ENCODE measurements around the gene SGIP1.
"Not testable (repeated sequence)": the region's sequence is repeated elsewhere in the genome, so short reads cannot be mapped to it uniquely, and the experiment has no call there.

The SGIP1 gene

DNA sequence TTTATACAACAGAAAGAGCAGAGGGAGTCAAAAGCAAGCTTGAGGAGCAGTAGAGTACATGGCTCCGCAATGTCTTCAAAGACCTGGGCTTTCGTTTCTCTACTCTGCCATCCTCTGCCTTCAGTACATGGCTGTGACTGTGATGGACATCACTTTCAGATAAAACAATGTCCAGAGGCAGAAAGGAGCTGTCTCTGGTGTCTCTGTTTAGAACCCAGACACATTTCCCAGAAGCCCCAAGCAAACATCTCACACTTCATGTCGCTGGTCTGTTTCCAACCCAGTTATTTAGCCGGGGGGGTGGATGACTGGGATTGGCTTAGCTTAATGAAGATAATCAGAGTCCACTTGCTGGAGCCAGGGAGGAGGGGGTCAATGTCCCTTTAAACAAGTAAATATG, 25.6 kb downstream of the SGIP1 start:
- DNase-seq, result no peak

DNA sequence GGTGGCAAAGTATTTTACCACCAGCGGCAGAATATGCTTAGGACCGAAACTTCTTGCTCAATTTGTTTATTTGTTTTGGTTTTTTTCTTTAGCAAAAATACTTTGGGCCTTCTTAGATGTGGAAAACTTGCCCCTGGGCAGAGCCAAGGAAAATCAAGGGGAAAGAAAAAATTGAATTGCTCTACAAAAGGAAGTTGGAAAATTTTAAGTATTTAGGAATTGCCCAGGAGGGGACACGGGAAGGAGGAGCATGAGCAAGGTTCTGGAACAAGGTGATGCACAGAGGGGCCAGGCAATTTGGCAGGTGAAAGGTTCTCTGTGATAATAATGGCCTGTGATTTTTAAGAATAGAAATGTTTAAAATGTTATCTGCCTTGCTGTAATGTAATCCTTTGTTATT, 28.6 kb downstream of the SGIP1 start:
- no peak for DNase-seq

DNA sequence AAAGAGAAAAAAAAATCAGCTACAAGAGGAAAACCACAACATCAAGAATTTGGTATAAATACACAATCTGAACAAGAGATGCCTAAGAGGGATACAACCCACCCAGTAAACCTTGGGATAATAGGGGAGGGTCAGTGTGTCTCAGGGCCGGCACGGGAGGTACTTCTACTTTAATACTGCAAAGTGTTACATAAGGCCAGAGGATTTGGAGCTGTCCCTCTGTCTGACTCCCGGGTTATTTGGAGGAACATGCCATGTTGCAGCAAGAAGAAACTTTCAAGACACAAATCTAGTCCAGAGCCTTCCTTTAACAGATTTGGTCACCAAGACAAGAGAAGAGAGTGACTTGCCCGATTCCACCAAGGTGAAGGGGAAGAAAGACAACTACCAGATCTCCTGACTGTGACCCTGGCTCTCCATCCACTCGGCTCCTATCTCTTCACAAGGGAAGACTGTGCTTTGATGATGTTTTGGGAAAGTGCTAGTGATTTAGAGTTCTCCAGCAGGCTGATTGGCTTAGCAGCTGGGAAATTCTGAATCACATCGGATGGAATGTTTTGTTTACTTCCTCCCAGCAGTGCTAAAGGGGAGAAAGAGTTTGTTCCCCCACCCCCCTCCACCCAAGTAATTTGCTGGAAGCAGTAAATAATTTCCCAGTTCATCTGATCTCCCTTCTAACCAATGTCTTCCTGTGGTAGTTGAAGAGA, 29.3 kb downstream of the SGIP1 start:
- no peak for DNase-seq

DNA sequence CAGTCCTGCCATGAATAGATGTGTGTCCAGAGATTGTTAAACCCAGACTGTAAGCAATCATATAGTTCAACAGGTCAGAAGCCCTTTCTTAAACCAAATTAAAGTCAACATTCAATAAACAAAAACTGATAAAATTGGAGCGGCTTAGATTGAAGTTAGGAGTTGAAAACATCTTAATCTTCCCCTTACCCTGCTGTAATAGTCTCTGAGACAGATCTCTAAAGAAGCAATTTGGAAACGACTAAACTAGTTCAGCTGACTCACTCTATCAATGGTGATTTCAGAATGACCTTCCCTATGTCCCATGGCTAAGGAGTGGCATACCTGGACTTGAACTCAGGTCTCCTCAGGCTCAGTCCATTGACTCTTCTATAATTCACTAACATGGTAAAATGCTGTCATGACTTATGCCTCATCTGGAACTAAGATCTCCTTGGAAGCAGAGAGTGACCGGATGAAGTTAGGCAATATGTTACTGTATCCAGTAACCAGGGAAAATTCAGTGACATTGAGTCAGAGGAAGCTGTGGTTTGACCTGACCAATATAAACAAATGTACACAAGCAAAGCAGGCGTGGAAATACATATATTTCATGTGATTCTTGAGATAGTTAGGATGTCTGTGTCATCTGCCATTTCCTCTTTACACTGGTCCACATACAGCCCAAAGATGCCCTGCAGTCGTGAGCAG, 30.1 kb downstream of the SGIP1 start:
- no peak for DNase-seq

DNA sequence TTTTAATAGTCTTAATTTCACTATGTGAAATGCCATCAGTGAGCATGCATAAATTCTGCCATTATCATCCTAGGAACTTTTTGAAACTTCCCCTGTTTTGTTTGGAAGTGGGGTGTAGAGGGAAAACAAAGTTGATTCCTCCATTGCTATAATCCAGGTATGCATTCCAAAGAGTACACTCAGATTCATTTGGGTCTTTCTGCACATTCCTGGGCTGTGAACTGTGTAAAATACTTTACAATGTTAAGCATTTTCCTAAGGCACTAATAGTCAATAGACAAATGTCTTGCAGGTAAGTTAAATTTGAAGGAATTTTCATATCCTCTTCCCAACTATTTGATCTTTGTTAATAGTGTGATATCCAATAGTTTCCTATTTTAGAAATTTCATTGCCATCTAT, 36.2 kb downstream of the SGIP1 start:
- no peak for DNase-seq

DNA sequence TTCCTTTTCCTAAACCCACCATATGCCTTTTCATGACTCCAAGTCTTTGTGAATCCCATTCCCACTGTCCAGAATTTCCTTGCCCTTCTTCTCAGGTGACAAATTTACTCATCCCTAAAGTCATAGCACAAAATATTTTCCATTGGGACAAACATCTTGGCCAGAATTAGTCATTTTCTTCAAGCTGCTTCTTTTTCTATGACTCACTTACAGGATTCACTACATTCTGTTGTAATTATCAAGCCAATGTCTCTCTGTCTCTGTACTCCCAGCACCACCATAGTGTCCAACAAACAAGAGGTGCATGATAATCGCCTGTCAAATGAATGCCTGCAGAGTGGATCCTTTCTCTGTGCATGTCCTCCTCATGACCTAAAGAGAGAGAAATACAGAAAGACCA, 37.8 kb downstream of the SGIP1 start:
- DNase-seq, result no peak

DNA sequence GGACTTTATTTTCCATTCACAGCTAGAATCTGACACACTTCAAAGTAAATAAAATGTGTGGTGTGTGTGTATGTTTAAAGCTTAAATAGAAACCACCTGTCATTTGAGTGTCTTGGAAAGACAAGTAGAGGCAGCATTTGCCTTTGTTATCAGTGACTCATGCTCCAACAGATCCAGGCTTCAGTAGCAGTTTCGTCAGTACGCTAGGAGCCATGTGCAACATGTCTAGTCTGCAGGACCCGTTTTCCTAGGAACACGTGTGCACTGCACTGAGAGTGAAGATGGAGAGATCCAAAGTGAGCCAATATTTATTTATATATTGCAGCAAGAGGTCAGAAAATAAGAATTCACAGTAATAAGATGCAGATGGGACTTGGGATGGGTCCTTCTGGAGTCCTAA, 41.8 kb downstream of the SGIP1 start:
- DNase-seq, result no peak

DNA sequence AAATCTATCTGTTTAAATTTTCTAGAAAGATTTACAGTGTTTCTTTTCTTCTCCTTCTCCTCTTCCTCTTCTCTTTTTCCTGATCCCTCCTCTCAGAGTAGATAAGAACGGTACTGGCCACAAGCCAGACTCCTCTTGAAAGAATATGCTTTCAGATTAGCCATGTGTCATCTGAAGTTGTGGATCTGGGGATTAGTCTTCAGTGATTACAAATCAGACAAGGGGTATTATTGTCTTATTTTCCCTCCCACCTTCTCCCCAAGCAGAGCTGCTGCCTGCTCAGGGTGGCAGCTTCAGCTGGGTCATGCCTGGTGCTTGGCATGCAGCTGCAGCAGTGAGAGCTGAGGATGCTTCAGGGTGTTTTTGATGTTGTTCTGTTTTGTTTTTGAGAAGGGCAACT, 42.7 kb downstream of the SGIP1 start:
- no peak for DNase-seq

DNA sequence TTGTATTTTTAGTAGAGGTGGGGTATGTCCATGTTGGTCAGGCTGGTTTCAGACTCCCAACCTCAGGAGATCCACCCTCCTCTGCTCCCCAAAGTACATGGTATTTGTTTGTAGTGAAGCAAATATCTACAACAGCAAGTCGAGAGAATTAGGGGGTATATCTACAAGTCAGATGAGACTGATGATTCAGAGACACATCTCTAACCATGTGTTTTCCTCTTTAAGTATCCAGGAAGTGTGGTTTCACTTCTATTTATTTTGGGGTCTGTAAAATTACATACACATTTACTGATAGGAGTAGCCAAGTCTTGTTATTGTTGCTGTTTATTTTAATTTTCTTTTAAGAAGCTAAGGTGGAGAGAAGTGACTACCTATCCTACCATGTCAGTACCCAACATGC, 44.9 kb downstream of the SGIP1 start:
- DNase-seq, result no peak

DNA sequence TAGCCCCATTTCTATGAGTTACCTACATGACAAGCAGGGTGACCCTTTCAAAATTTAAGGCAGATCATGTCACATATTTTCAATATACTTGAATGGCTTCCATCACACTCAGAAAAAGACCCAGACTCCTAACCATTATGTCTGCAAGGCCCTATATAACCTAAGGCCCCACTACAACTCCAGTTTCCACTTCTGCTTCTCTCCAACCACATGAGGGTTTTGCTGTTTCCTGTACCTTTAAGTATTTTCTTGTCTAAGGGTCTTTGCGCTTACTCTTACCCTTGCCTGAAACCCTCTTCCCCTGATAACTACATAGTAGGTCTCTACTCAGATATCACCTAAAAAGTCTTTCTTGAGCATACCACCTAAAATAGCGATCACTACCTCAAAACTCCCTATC, 46.1 kb downstream of the SGIP1 start:
- no peak for DNase-seq

DNA sequence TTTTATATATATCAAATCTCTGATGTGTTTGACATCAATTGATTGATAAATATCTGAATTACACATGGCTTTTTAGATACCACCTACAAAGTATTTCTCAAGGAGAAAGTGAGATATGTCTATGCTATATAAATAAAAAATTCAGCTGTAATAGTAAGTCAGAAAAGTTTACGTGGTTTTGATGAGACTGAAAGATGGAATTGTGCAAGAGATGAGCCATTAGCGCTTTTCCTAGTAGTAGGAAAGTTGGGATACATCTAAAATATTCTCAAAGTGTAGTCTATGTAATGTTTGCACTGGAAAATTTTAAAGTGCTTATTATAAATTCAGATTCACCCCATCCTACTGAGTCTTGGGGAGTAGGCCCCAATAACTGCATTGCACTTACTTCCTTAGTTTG, 49.1 kb downstream of the SGIP1 start:
- DNase-seq, result no peak

DNA sequence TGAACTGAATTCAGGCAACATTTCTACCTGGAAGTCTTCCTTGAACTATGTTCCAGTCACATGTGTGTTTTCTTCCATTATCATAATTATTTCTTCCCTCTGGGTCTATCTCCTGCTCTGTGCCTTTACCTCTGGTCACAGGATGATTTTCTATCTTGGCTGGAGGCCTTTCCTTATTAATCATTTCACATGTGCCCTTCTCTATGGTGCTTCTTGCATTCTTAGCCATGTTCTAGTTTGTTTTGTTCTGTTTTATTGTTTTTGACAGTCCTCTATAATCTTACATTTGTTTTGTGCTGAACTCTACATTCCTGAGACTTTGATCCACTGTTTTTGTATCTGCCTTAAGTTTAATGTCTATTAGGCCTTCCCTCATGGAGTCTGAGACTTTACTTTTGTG, 51.0 kb downstream of the SGIP1 start:
- no peak for DNase-seq

DNA sequence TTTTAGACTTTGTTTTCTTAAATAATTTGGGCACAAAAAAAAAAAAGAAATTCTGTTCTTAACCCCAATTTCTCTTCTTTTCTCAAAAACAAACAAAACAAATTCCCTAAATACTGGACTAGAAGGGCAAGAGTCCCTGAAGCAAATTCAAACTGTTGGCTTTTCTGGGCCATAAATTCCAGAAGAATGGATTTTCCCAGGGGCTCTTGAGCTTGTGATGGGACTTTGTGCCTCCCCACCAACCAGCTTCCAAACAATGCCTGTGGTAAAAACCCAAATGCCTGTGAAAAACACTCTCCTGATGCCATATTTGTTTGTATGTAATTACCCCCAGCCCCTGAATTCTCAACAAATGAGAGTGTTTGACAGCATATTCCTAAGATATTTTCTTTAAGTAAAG, 55.4 kb downstream of the SGIP1 start:
- DNase-seq, result no peak

DNA sequence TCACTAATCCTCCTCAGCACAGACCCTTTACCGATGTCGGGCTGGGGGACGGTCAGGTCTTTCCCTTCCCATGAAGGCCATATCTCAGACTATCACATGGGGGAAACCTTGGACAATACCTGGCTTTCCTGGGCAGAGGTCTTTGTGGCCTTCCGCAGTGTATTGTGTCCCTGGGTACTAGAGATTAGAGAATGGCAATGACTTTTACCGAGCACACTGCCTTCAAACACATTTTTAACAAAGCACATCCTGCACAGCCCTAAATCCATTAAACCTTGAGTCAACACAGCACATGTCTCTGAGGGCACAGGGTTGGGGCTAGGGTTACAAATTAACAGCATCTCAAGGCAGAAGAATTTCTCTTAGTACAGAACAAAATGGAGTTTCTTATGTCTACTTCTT, 58.2 kb downstream of the SGIP1 start:
- DNase-seq, result not testable (repeated sequence)

DNA sequence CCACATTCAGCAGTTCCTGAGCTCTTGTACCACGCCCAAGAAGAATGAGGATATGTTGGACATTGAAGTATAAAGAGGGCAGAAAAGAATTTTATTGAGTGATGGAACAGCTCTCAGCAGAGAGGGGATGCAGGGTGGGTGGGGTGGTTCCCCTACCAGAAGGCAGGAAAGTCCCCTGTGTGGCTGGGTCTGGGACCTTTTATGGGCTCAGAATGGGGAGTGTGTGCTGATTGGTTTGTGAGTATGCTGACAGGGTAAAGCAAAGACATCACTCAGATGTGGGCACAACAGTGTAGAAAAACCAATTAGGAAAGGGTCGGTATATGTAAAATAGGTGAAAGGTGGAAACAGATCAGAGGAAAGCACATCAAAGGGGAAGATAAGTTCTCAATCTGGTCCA, 62.2 kb downstream of the SGIP1 start:
- DNase-seq, result no peak

DNA sequence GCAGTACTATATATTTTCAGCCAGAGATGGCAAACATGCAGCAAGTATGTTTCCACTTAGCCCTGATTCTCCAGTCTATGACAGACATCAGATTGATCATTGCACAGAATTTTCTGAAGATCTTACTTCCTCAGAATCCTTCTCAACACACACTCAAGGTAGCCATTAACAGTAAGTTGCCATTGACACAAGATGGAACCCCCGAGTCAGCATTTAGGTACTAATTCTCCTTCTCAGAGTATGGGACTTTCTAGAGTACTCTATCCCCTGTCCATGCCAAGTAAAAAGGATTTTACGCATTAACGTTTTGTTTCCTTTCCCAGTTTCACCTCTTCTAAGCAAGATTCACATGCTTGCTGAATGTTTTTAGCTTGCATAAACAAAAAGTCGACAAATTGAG, 63.5 kb downstream of the SGIP1 start:
- no peak for DNase-seq

DNA sequence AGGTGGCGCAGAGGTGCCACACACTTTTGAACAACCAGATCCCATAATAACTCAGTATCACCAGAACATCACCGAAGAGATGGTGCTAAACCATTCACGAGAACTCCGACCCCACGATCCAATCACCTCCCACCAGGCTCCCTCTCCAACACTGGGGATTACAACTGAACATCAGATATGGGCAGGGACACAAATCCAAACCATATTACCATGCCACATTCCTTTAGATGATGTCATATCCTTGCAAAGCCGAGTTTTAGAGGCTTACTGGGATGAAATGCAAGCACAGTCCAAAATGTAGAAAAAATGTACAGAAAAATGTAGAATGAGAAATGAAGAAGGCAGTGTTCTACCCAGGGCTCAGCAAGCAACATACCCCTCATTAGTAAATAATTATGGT, 64.7 kb downstream of the SGIP1 start:
- DNase-seq, result no peak

DNA sequence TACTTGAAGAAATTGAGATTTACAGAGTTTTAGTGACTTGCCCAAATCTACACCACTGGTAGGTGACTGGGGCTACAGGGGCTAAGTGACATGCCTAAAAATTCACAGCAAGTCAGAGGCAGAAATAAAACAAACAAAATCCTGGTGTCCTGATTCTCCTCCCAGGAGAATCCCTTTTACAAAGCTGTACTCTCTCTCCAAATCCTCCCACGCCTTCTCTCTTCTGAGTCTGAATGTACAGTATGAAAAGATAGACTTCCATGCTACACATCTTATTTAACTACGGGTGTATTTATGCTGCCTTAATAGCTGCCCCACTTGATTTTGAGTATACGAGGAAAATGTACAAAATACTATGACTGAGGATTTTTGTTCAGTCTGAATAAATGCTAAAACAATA, 65.4 kb downstream of the SGIP1 start:
- no peak for DNase-seq

DNA sequence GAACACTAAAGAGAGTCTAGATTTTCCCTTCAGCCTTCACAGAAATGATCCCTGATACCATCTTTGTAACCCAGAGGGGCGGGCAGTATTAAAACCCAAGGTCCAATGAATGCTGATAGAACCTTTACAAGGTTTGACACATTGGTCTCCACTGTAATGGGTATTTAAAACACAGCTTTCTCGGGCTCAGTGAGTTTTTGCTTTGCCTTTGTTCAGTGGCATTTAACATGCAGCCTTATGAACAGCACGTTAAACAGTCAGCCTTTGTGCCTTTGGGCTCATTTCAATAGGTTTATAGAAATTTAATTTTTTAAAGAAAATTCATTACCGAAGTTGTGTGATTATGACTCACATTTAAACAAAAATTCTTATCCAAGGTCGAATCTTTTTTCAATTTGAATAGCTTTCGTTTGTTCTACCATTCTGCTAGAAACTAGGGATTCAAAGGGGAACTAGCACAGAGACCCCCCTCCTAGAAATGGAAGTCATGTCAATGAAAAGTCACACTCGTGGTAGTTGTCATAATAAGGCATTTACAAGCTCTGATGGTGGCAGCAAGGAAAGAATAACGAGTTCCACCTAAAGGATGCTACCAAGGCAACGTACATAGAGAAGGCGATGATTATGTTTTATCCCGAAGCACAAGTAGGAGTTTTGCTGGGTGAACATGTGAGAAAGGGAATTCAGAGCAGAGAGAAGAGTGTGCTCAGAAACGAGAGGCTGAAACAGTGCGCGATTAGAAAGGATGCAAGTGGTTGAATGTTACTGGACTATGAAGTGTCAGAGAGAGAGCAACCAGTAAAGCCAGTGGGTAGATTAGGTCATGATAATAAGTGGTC, 66.2 kb downstream of the SGIP1 start:
- no peak for DNase-seq

DNA sequence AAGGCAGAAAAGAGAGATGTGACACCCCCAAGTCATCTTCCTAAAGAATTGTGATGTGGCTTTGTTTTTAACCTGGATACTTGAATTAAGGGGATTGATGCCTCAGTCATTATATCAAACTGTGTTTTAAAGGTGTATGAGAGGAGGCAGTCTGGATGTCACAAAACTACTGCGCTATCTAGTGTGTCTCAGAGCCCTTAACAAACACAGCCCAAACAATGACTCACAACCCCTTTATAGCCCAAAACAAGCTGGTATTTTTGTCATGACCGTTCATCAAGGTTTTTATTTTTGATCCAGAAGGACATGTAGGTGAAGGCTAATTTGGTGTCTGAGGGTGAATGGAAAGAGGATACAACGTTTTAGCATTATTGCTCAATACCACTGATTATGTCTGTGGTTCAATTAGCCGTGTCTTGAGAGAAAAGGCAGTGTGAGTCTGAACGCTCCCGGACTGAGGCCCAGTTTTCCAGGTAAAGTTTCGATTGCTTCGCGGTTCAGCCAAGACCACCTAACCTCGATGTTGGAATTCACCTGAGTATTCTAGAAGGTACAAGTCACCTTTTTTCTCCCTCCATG, 71.6 kb downstream of the SGIP1 start:
- DNase-seq, result no peak

DNA sequence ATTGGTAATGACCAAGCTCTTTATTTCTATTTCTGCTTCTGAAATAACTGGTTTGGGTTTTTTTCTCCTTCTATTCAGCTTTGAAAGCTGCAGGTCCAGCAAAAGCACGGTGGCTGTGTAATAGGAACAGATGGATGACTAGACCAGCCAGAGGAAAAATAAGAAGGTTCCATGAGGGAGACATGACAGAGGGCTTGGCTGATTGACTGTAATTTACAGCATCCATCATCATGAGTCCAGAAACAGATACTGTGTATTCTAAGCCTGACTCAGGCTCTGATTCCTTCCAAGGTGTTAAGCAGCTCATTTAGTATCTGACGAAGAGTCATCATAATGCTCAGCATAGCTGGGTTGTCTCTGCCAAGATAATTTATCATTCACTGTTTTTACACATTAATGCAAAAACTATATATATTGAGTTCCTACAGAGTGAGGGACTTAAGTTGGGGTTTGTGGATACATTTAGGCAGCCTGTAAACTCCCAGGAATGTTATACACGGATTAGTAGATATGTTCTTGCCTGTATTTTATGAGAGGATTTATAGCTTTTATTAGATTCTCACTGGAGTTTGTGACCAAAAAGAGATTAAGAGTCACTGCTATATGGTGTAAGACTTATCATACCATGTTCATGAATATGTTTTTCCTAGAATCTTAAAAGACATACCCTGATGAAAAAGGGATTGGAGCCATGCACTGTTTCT, 72.6 kb downstream of the SGIP1 start:
- DNase-seq, result no peak

DNA sequence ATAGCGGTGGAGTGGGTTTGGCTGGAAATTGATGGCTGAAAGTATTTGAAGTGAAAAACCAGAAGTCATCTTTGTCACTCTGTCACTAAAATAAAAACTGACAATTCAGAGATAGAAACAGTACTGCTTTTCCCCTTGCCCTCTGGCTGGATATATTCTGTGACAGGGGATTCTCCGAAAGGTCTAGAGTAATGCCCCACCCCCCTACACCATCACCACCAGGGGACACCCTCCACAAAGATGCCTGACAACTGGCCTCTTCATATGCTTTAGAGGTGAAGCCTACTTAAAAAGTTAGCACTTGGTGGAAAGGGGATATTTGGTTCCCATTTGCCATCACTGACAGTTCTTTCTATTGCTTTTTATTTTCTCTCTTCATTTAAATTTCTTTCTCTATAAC, 73.5 kb downstream of the SGIP1 start:
- DNase-seq, result no peak

DNA sequence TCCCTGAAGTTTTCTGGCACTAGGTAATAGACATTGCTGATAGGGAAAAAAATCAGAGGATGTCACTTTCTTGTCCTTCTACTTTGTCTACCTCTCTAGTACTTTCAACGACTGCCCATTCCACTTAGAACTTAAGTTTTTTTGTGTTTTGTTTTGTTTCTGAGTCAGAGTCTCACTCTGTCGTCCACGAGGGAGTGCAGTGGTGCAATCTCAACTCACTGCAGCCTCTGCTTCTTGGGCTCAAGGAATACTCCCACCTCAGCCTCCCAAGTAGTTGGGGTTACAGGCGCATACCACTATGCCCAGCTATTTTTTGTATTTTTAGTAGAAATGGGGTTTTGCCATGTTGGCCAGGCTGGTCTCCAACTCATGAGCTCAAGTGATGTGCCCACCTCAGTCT, 79.2 kb downstream of the SGIP1 start:
- DNase-seq, result no peak
